Activated CD4-positive, alpha-beta T cell treated with anti-CD3 and anti-CD28 coated beads, Interleukin-2, amount 50 U/mL, for 48 hours (primary cell): ENCODE measurements around the gene ICAM4.
"Not testable (repeated sequence)": the region's sequence is repeated elsewhere in the genome, so short reads cannot be mapped to it uniquely, and the experiment has no call there.

Source experiments
- DNase-seq, 2 experiments: peaks; one replicate each; pipeline ENCODE4 v3.0.0-alpha.2; 2020

Gene ICAM4

GRCh38 chr19:10320602-10321416 is 34.1 kb downstream of the ICAM4 start:
- DNase-seq: no peak

GRCh38 chr19:10321417-10321797 is 34.7 kb downstream of the ICAM4 start:
- no peak for DNase-seq

GRCh38 chr19:10321874-10322835 is 35.4 kb downstream of the ICAM4 start:
- no peak for DNase-seq

GRCh38 chr19:10325732-10326131 is 39.0 kb downstream of the ICAM4 start:
- no peak for DNase-seq

GRCh38 chr19:10327793-10328192 is 41.0 kb downstream of the ICAM4 start:
- DNase-seq: no peak

GRCh38 chr19:10328558-10329429 is 42.0 kb downstream of the ICAM4 start:
- no peak for DNase-seq

- no peak for DNase-seq
Measured at GRCh38 chr19:10329555-10329954, 42.8 kb downstream of the ICAM4 start.

- DNase-seq: no peak
Measured at GRCh38 chr19:10332158-10332964, 45.6 kb downstream of the ICAM4 start.

- peak; percentile 99 for DNase-seq
Measured at GRCh38 chr19:10332965-10333757, 46.4 kb downstream of the ICAM4 start, which contains the start of gene RAVER1. Gene RAVER1 (minus strand): TSS chr19:10333529. CDS start chr19:10333507, 22 bp downstream.

GRCh38 chr19:10333758-10334587 is 47.2 kb downstream of the ICAM4 start:
- no peak for DNase-seq

GRCh38 chr19:10334588-10335351 is 48.0 kb downstream of the ICAM4 start:
- DNase-seq: peak; percentile 67 to 75

- DNase-seq: no peak
Measured at GRCh38 chr19:10335352-10335985, 48.7 kb downstream of the ICAM4 start.

GRCh38 chr19:10336725-10337124 is 50.0 kb downstream of the ICAM4 start:
- DNase-seq: not testable (repeated sequence)
